Measurements from ENCODE around the gene ADAM17.

Gene ADAM17

DNA sequence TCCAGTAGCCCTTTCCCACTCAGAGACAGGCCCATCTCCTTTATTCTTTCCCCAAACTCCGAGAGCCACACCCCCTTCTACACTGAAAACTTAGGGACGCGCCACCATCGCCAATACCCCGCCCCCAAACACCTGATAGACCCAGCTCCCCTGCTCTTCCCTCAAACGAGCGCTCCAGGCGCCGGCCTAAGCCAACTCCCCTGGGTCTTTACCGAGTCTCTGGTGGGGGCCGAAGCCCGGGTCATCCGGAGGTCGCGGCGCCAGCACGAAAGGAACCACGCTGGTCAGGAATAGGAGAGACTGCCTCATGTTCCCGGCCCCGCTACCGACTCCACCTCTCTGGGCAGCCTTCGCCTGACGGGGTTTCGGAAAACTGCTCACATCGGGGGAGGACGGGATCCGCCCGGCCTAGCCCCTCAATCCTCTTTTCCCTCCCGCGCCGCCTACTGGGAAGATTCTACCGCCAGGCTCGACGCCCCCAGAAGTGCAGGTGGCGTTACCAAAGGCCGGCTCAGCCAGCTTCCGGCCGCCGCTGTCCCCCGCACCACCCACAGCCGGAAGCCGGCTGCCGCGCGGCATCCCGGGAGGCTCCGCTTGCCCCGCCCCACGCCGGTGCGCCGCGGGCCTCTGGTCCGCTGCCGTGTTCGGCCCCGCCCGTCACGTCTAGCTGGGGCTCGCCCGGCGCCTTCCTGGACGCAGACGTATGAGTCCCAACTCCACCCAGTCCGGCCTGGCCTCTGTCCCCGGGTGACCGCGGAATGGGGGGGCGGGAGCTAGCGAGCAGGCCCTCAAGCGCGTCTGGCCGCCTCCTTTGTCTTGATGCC is at the start of gene ADAM17:
Gene ADAM17 (minus strand): TSS at position 534 of the 824 bp plus-strand sequence. CDS start 225 bp downstream, at position 309.
- TF ChIP-seq FOXK2 (IDR thresholded peaks at IDR 0.05) (no peak), L3MBTL2 (conservative IDR thresholded peaks at IDR 0.05) (peak; percentile 66), ELF4 (IDR thresholded peaks at IDR 0.05) (peak; percentile 32; the same call in 1 of the 2 replicates), SP1 (IDR thresholded peaks at IDR 0.05) (no peak), HDGF (IDR thresholded peaks at IDR 0.05; ENCODE audit: borderline replicate concordance) (no peak), TARDBP (IDR thresholded peaks at IDR 0.05) (no peak), BHLHE40 (IDR thresholded peaks at IDR 0.05; ENCODE audit: borderline replicate concordance) (no peak), NFRKB (IDR thresholded peaks at IDR 0.05) (no peak)
- TF ChIP-seq, protein P1, sequence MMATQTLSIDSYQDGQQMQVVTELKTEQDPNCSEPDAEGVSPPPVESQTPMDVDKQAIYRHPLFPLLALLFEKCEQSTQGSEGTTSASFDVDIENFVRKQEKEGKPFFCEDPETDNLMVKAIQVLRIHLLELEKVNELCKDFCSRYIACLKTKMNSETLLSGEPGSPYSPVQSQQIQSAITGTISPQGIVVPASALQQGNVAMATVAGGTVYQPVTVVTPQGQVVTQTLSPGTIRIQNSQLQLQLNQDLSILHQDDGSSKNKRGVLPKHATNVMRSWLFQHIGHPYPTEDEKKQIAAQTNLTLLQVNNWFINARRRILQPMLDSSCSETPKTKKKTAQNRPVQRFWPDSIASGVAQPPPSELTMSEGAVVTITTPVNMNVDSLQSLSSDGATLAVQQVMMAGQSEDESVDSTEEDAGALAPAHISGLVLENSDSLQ (IDR thresholded peaks at IDR 0.05), result peak; percentile 62
- DNase-seq (ENCODE audit: extremely low spot score), result peak; percentile 92
- ChIA-PET CTCF (interaction anchor here (0.6 kb wide), 2 partner anchors 21 to 258 kb away, joined by 4 to 5 read pairs; no protein-coding TSS in a partner anchor), POLR2A (interaction anchor here (0.6 to 2.7 kb wide), 23 partner anchors 8 to 288 kb away, joined by 3 to 22 read pairs (median 4); partner anchors contain the start of genes CPSF3, ITGB1BP1, TAF1B and YWHAQ)

DNA sequence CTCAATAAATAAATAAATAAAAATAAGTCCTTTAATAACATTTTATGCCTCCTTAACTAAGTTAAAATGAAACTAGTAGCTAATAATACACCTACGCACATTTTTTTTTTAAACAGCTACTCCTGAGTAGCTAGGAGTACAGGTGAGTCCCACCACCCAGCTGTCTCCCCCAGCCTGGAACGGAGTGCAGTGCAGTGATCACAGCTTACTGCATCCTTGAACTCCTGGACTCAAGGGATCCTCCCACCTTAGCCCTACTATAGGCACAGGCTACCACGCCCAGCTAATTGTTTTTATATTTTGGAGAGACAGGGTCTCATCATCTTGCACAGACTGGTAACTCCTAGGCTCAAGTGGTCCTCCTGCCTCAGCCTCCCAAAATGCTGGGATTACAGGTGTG is 46.8 kb upstream of the ADAM17 start:
- no peak for DNase-seq (ENCODE audit: extremely low spot score)
- POLR2A ChIA-PET, result no interaction called here
- TF ChIP-seq HDGF (IDR thresholded peaks at IDR 0.05; ENCODE audit: borderline replicate concordance) (no peak), BHLHE40 (IDR thresholded peaks at IDR 0.05; ENCODE audit: borderline replicate concordance) (no peak), LEF1 (IDR thresholded peaks at IDR 0.05; ENCODE audit: borderline replicate concordance) (no peak), ELF4 (IDR thresholded peaks at IDR 0.05) (no peak), L3MBTL2 (conservative IDR thresholded peaks at IDR 0.05) (no peak), SUZ12 (IDR thresholded peaks at IDR 0.05) (no peak), TARDBP (IDR thresholded peaks at IDR 0.05) (no peak), SP1 (IDR thresholded peaks at IDR 0.05) (no peak), ZNF384 (IDR thresholded peaks at IDR 0.05) (no peak), NFRKB (IDR thresholded peaks at IDR 0.05) (no peak), FOXK2 (IDR thresholded peaks at IDR 0.05) (no peak), FOXA1 (IDR thresholded peaks at IDR 0.05) (no peak), FOXM1 (IDR thresholded peaks at IDR 0.05; ENCODE audit: borderline replicate concordance) (no peak)
- CTCF ChIA-PET, result no interaction called here

DNA sequence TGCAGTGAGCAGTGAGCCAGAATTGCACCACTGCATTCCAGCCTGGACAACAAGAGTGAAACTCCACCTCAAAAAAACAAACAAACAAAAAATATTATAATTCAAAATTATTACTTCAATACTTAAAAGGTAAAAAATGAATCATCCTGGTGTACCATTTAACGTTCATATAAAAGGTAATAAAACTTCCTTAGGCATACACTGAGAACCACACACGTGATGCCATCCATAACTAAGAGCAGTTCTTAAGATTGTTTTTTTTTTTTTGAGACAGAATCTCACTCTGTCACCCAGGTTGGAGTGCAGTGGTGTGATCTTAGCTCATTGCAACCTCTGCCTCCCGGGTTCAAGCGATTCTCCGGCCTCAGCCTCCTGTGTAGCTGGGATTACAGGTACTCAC is 45.8 kb upstream of the ADAM17 start:
- no peak for TF ChIP-seq NFRKB (IDR thresholded peaks at IDR 0.05)
- TF ChIP-seq SP1 (IDR thresholded peaks at IDR 0.05), result no peak
- no peak for TF ChIP-seq FOXK2 (IDR thresholded peaks at IDR 0.05)
- no peak for TF ChIP-seq HDGF (IDR thresholded peaks at IDR 0.05; ENCODE audit: borderline replicate concordance)
- TF ChIP-seq FOXM1 (IDR thresholded peaks at IDR 0.05; ENCODE audit: borderline replicate concordance), result no peak
- no peak for TF ChIP-seq SUZ12 (IDR thresholded peaks at IDR 0.05)
- no peak for TF ChIP-seq ZNF384 (IDR thresholded peaks at IDR 0.05)
- TF ChIP-seq BHLHE40 (IDR thresholded peaks at IDR 0.05; ENCODE audit: borderline replicate concordance), result no peak
- no peak for TF ChIP-seq TARDBP (IDR thresholded peaks at IDR 0.05)
- no peak for TF ChIP-seq ARNT (IDR thresholded peaks at IDR 0.05)
- no peak for TF ChIP-seq ELF4 (IDR thresholded peaks at IDR 0.05)
- TF ChIP-seq L3MBTL2 (conservative IDR thresholded peaks at IDR 0.05), result no peak
- TF ChIP-seq, protein P1 (IDR thresholded peaks at IDR 0.05), result no peak
- no peak for TF ChIP-seq CTBP1 (IDR thresholded peaks at IDR 0.05; ENCODE audit: borderline replicate concordance)
- no peak for TF ChIP-seq LEF1 (IDR thresholded peaks at IDR 0.05; ENCODE audit: borderline replicate concordance)
- no peak for TF ChIP-seq FOXA1 (IDR thresholded peaks at IDR 0.05)
- no peak for DNase-seq (ENCODE audit: extremely low spot score)
- POLR2A ChIA-PET, result no interaction called here
- CTCF ChIA-PET, result no interaction called here

DNA sequence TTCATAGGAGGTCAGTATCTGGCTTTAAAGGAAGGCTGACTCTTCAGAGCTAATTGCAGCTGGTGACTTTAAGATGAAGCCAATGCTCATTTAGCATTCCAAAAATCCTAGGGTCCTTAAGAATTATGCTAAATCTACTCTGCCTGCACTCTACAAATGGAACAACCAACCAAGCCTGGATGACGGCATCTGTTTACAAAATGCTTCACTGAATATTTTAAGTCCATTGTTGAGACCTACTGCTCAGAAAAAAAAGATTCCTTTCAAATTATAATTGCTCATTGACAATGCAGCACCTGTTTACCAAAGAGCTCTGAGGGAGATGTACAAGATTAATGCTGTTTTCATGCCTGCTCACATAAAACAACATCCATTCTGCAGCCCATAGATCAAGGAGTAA is 43.8 kb upstream of the ADAM17 start:
- ChIA-PET POLR2A (interaction anchor here (0.9 to 1.3 kb wide), 2 partner anchors 9 to 44 kb away, joined by 4 to 6 read pairs; partner anchors contain the start of gene ADAM17), CTCF (interaction anchor here (1.3 kb wide), 1 partner anchor 10 kb away, joined by 4 read pairs; no protein-coding TSS in a partner anchor)
- DNase-seq (ENCODE audit: extremely low spot score), result no peak
- TF ChIP-seq SP1 (IDR thresholded peaks at IDR 0.05) (no peak), L3MBTL2 (conservative IDR thresholded peaks at IDR 0.05) (no peak), TARDBP (IDR thresholded peaks at IDR 0.05) (no peak), FOXA1 (IDR thresholded peaks at IDR 0.05) (no peak), ZNF384 (IDR thresholded peaks at IDR 0.05) (no peak), NFRKB (IDR thresholded peaks at IDR 0.05) (no peak), CTBP1 (IDR thresholded peaks at IDR 0.05; ENCODE audit: borderline replicate concordance) (no peak), FOXM1 (IDR thresholded peaks at IDR 0.05; ENCODE audit: borderline replicate concordance) (no peak), BHLHE40 (IDR thresholded peaks at IDR 0.05; ENCODE audit: borderline replicate concordance) (no peak), FOXK2 (IDR thresholded peaks at IDR 0.05) (no peak), ARNT (IDR thresholded peaks at IDR 0.05) (no peak), LEF1 (IDR thresholded peaks at IDR 0.05; ENCODE audit: borderline replicate concordance) (no peak), HDGF (IDR thresholded peaks at IDR 0.05; ENCODE audit: borderline replicate concordance) (no peak)
- TF ChIP-seq, protein P1 (IDR thresholded peaks at IDR 0.05), result no peak

DNA sequence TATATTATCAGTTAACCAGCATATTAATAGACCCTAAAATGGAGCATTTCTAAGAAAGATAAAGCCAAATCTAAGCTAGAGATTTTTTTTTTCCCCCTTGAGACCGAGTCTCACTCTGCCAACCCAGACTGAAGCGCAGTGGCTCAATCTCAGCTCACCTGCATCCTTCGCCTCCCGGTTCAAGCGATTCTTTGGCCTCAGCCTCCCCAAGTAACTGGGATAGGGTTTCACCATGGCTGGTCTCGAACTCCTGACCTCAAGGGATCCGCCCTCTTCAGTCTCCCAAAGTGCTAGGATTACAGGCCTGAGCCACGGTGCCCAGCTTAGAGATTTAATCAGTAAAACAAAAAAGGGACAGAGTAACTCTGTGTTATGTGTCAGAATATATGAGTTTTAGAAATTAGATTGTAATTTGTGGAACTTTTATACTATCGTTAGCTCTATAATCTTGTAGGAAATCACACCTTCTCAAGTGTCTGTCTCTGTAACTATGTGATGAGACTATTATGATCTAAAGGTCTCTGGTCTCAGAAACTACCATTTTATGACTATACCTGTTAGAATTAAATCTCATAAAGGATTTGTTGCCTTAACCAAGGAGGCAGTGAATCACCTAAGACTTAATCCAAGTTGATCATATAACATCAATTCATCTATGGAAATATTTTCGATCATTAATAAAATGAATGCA is 41.1 kb upstream of the ADAM17 start:
- no peak for DNase-seq (ENCODE audit: extremely low spot score)
- CTCF ChIA-PET, result no interaction called here
- POLR2A ChIA-PET, result no interaction called here
- TF ChIP-seq FOXA1 (IDR thresholded peaks at IDR 0.05) (no peak), LEF1 (IDR thresholded peaks at IDR 0.05; ENCODE audit: borderline replicate concordance) (no peak), ARNT (IDR thresholded peaks at IDR 0.05) (no peak), HDGF (IDR thresholded peaks at IDR 0.05; ENCODE audit: borderline replicate concordance) (no peak), FOXM1 (IDR thresholded peaks at IDR 0.05; ENCODE audit: borderline replicate concordance) (no peak), CTBP1 (IDR thresholded peaks at IDR 0.05; ENCODE audit: borderline replicate concordance) (no peak), SUZ12 (IDR thresholded peaks at IDR 0.05) (no peak), SP1 (IDR thresholded peaks at IDR 0.05) (no peak), ELF4 (IDR thresholded peaks at IDR 0.05) (no peak), TARDBP (IDR thresholded peaks at IDR 0.05) (no peak), L3MBTL2 (conservative IDR thresholded peaks at IDR 0.05) (no peak), BHLHE40 (IDR thresholded peaks at IDR 0.05; ENCODE audit: borderline replicate concordance) (no peak), ZNF384 (IDR thresholded peaks at IDR 0.05) (no peak)
- TF ChIP-seq, protein P1 (IDR thresholded peaks at IDR 0.05), result no peak

All from HEK293T (cell line).